ENCODE results near the gene NT5M.

Gene NT5M

GRCh38 chr17:17326275-17326875 is 23.2 kb downstream of the NT5M start:
- H3K4me3 ChIP-seq (ENCODE audit: low read length): no peak overlapping the region
- no peaks in the 10 kb centered on the region for H3K79me2 ChIP-seq (ENCODE audit: control insufficient read depth, low read length)
- H3K9me2 ChIP-seq (replicated peaks; ENCODE audit: control insufficient read depth, low read length): no peaks in the 10 kb centered on the region
- H3F3A ChIP-seq (ENCODE audit: control insufficient read depth, insufficient read depth): no peaks in the 10 kb centered on the region
- TF ChIP-seq CTCF (IDR thresholded peaks at IDR 0.05; ENCODE audit: low read depth, low read length, poor library complexity, severe bottlenecking) (no peak), EZH2phosphoT487 (IDR thresholded peaks at IDR 0.05; ENCODE audit: borderline replicate concordance, low read length) (no peak)
- H3K4me1 ChIP-seq (ENCODE audit: control insufficient read depth, low read length): no peaks in the 10 kb centered on the region
- no peaks in the 10 kb centered on the region; the same call in 1 of the 2 replicates for H4K20me1 ChIP-seq (ENCODE audit: control insufficient read depth, insufficient read depth, low read depth, low read length)
- no peaks in the 10 kb centered on the region for H3K27me3 ChIP-seq (ENCODE audit: control insufficient read depth, low read length)
- no peaks in the 10 kb centered on the region for H3K9me3 ChIP-seq (ENCODE audit: control insufficient read depth, insufficient read depth, low read length)
- H3K4me2 ChIP-seq (ENCODE audit: low read length): no peak overlapping the region
- H3K27ac ChIP-seq (ENCODE audit: low read depth, low read length): no peak overlapping the region
- no peaks in the 10 kb centered on the region for H3K36me3 ChIP-seq (ENCODE audit: control insufficient read depth, low read length)

- Histone ChIP-seq H3K9me3 (ENCODE audit: control insufficient read depth, insufficient read depth, low read length) (no peaks in the 10 kb centered on the region), H3K27ac (ENCODE audit: low read depth, low read length) (no peak overlapping the region), H3K27me3 (ENCODE audit: control insufficient read depth, low read length) (no peaks in the 10 kb centered on the region), H3K4me1 (ENCODE audit: control insufficient read depth, low read length) (no peaks in the 10 kb centered on the region), H3K9me2 (replicated peaks; ENCODE audit: control insufficient read depth, low read length) (no peaks in the 10 kb centered on the region), H4K20me1 (ENCODE audit: control insufficient read depth, insufficient read depth, low read depth, low read length) (no peaks in the 10 kb centered on the region; the same call in 1 of the 2 replicates), H3K36me3 (ENCODE audit: control insufficient read depth, low read length) (no peaks in the 10 kb centered on the region), H3F3A (ENCODE audit: control insufficient read depth, insufficient read depth) (no peaks in the 10 kb centered on the region), H3K4me2 (ENCODE audit: low read length) (no peak overlapping the region), H3K79me2 (ENCODE audit: control insufficient read depth, low read length) (no peaks in the 10 kb centered on the region), H3K4me3 (ENCODE audit: low read length) (no peak overlapping the region)
- TF ChIP-seq EZH2phosphoT487 (IDR thresholded peaks at IDR 0.05; ENCODE audit: borderline replicate concordance, low read length): no peak
- TF ChIP-seq CTCF (IDR thresholded peaks at IDR 0.05; ENCODE audit: low read depth, low read length, poor library complexity, severe bottlenecking): no peak
Measured at GRCh38 chr17:17328251-17328650, 25.1 kb downstream of the NT5M start.

- H3K4me3 ChIP-seq (ENCODE audit: low read length): no peak overlapping the region
- no peaks in the 10 kb centered on the region for H3K4me1 ChIP-seq (ENCODE audit: control insufficient read depth, low read length)
- no peaks in the 10 kb centered on the region for H3K9me2 ChIP-seq (replicated peaks; ENCODE audit: control insufficient read depth, low read length)
- no peaks in the 10 kb centered on the region for H3K9me3 ChIP-seq (ENCODE audit: control insufficient read depth, insufficient read depth, low read length)
- no peaks in the 10 kb centered on the region for H3K27me3 ChIP-seq (ENCODE audit: control insufficient read depth, low read length)
- H4K20me1 ChIP-seq (ENCODE audit: control insufficient read depth, insufficient read depth, low read depth, low read length): no peaks in the 10 kb centered on the region
- H3F3A ChIP-seq (ENCODE audit: control insufficient read depth, insufficient read depth): no peaks in the 10 kb centered on the region
- H3K79me2 ChIP-seq (ENCODE audit: control insufficient read depth, low read length): no peaks in the 10 kb centered on the region
- no peak for TF ChIP-seq EZH2phosphoT487 (IDR thresholded peaks at IDR 0.05; ENCODE audit: borderline replicate concordance, low read length)
- TF ChIP-seq CTCF (IDR thresholded peaks at IDR 0.05; ENCODE audit: low read depth, low read length, poor library complexity, severe bottlenecking): no peak
- H3K4me2 ChIP-seq (ENCODE audit: low read length): no peak overlapping the region
- H3K36me3 ChIP-seq (ENCODE audit: control insufficient read depth, low read length): no peaks in the 10 kb centered on the region
- no peak overlapping the region for H3K27ac ChIP-seq (ENCODE audit: low read depth, low read length)
Measured at GRCh38 chr17:17341452-17341851, 38.3 kb downstream of the NT5M start.

All from DOHH2 (cell line).